ENCODE data around the gene MBD5.

MBD5 gene

GRCh38 chr2:148172131-148172753 lies 151.4 kb downstream of the MBD5 start:
- no peak overlapping the region for H3K4me3 ChIP-seq (replicated peaks; ENCODE audit: low read depth, low read length)
- no peak for DNase-seq (ENCODE audit: extremely low read depth, low read depth)
- TF ChIP-seq CTCF (IDR thresholded peaks at IDR 0.05; ENCODE audit: low read depth, low read length, missing control alignments), result no peak

- DNase-seq (ENCODE audit: extremely low read depth, low read depth), result no peak
- TF ChIP-seq CTCF (IDR thresholded peaks at IDR 0.05; ENCODE audit: low read depth, low read length, missing control alignments), result no peak
- no peak overlapping the region for H3K4me3 ChIP-seq (replicated peaks; ENCODE audit: low read depth, low read length)
Measured at GRCh38 chr2:148173168-148173567, 152.3 kb downstream of the MBD5 start.

GRCh38 chr2:148177559-148177958 lies 156.7 kb downstream of the MBD5 start:
- no peak for DNase-seq (ENCODE audit: extremely low read depth, low read depth)
- TF ChIP-seq CTCF (IDR thresholded peaks at IDR 0.05; ENCODE audit: low read depth, low read length, missing control alignments), result no peak
- H3K4me3 ChIP-seq (replicated peaks; ENCODE audit: low read depth, low read length), result no peak overlapping the region

GRCh38 chr2:148179724-148180123 lies 158.8 kb downstream of the MBD5 start:
- no peak for TF ChIP-seq CTCF (IDR thresholded peaks at IDR 0.05; ENCODE audit: low read depth, low read length, missing control alignments)
- no peak for DNase-seq (ENCODE audit: extremely low read depth, low read depth)
- no peak overlapping the region for H3K4me3 ChIP-seq (replicated peaks; ENCODE audit: low read depth, low read length)

DNA sequence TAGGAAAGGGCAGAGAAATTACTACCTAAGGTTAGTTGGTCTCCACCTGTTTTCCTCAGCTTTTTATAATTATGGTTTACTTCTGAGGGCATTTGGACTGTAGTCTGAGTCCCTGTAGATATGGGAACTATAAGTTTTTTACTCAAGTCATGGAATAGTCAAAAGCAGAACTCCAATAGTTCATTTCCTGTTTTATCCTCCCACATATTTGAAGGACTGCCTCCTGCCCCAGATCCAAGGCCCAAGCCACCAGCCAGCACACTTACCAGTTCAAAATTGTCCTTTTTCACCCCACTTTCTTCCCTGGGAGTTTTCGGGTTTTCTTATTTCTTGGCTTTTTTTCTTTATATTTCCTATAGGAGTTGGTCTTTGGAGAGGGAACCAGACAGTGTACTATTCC lies 164.1 kb downstream of the MBD5 start:
- H3K4me3 ChIP-seq (replicated peaks; ENCODE audit: low read depth, low read length), result no peak overlapping the region
- no peak for TF ChIP-seq CTCF (IDR thresholded peaks at IDR 0.05; ENCODE audit: low read depth, low read length, missing control alignments)
- DNase-seq (ENCODE audit: extremely low read depth, low read depth), result no peak

DNA sequence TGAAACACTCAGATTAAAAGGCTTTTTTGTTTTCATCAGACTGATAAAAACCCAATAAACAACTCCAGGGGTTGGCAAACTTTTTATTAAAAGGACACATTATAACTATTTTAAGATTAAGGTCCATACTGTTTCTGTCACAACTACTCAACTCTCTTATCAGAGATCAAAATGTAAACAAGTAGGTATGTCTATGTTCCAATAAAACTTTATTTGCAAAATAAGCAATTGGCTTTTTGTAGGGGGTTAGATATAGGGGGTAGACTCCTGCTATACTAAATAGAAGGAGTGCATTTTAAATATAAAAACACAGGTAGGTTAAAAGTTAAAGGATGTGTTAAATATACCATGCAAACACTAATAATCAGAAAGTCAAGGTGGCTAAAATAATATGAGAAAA lies 174.0 kb downstream of the MBD5 start:
- TF ChIP-seq CTCF (IDR thresholded peaks at IDR 0.05; ENCODE audit: low read depth, low read length, missing control alignments), result no peak
- no peak for DNase-seq (ENCODE audit: extremely low read depth, low read depth)
- H3K4me3 ChIP-seq (replicated peaks; ENCODE audit: low read depth, low read length), result no peak overlapping the region

All from HFF-Myc (cell line).